ENCODE results near the gene PATZ1. TPM values are rescaled to one million over a fixed set of nuclear protein-coding genes. Genes with fewer than 3 reads are reported as not detected.

PATZ1 gene
- total and polyA plus RNA-seq, 2 of the 8 experiments (the other 6 are each of a cell fraction or from before 2014, with no cell fraction given): 62.1 to 70.9 TPM

DNA sequence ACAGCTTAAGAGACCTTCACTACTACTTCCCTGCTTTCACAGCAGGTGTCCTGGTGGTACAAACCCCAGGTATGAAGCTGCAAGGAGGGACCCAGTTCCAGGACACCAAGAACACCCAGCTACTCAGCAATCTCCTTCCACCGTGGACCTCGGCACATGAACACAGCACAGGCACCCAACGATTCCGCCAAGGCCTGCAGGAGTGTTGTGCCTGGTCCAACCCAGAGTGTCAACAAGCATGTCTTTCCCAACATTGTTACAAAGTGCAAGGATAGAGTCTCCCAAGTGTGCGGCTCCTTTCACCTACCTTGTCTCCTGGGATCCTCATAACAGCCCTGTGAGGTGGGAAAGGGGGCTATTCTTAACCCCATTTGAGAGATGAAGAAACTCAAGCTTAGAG, 11.8 kb downstream of the PATZ1 start (continued):
- TF ChIP-seq CREB1 (IDR thresholded peaks at IDR 0.05): no peak
- TF ChIP-seq CBX8 (IDR thresholded peaks at IDR 0.05; ENCODE audit: borderline replicate concordance, low read depth, low read length): no peak
